Fibroblast of peridontal ligament (primary cell): Measurements from ENCODE around the gene NCAN.

ENCODE experiments used
- DNase-seq: peaks from one replicate; pipeline ENCODE4 v3.0.0-alpha.2; 2010; ENCODE audit errors: extremely low read depth

The NCAN gene

GRCh38 chr19:19280561-19280960 lies 68.8 kb downstream of the NCAN start:
- peak; percentile 46 for DNase-seq

- DNase-seq, result no peak
These were observed 73.9 kb downstream of the NCAN start for GRCh38 chr19:19285686-19286085.

GRCh38 chr19:19292607-19293006 lies 80.8 kb downstream of the NCAN start:
- no peak for DNase-seq

GRCh38 chr19:19294914-19295313 lies 83.2 kb downstream of the NCAN start:
- DNase-seq, result peak; percentile 35

GRCh38 chr19:19296953-19297689 lies 85.4 kb downstream of the NCAN start:
- DNase-seq, result no peak

- DNase-seq, result no peak
These were observed 86.0 kb downstream of the NCAN start for GRCh38 chr19:19297759-19298158.

GRCh38 chr19:19300613-19301012 lies 88.9 kb downstream of the NCAN start:
- no peak for DNase-seq
